Fibroblast of mammary gland (primary cell): ENCODE data around the gene HOXB4.
"Not testable (repeated sequence)": the region's sequence is repeated elsewhere in the genome, so short reads cannot be mapped to it uniquely, and the experiment has no call there.

Experiments
- DNase-seq: peaks from one replicate; pipeline ENCODE4 v3.0.0-alpha.2; 2010; ENCODE audit warnings: low read depth
- H3K4me3 ChIP-seq: 2 replicates; pipeline ENCODE4 v1.5.1; 2011; ENCODE audit warnings: low read depth, mild to moderate bottlenecking, low read length, moderate library complexity; ENCODE audit not compliant: control insufficient read depth
- CTCF ChIP-seq: conservative IDR thresholded peaks from 2 replicates; pipeline ENCODE4 v1.5.1; 2011; ENCODE audit warnings: low read depth, low read length, inconsistent platforms; ENCODE audit not compliant: control insufficient read depth, insufficient read depth

HOXB4 gene

GRCh38 chr17:48541577-48542113, 36.5 kb downstream of the HOXB4 start:
- peak overlapping the region; percentile 95 for H3K4me3 ChIP-seq
- TF ChIP-seq CTCF, result no peak
- peak; percentile 77 for DNase-seq

GRCh38 chr17:48541036-48541576, 37.0 kb downstream of the HOXB4 start:
- DNase-seq, result no peak
- peak overlapping the region; percentile 95 for H3K4me3 ChIP-seq
- TF ChIP-seq CTCF, result no peak

- H3K4me3 ChIP-seq, result no peak overlapping the region
- TF ChIP-seq CTCF, result no peak
- no peak for DNase-seq
Measured at GRCh38 chr17:48540213-48540612, 37.9 kb downstream of the HOXB4 start.

GRCh38 chr17:48539177-48539576, 39.0 kb downstream of the HOXB4 start:
- DNase-seq, result peak; percentile 94
- TF ChIP-seq CTCF, result no peak
- no peak overlapping the region for H3K4me3 ChIP-seq

- H3K4me3 ChIP-seq, result no peak overlapping the region
- no peak for TF ChIP-seq CTCF
- DNase-seq, result no peak
Measured at GRCh38 chr17:48537316-48537715, 40.8 kb downstream of the HOXB4 start.

- H3K4me3 ChIP-seq, DNase-seq: not testable (repeated sequence)
Measured at GRCh38 chr17:48535793-48536559, 42.2 kb downstream of the HOXB4 start.

GRCh38 chr17:48532261-48532660, 45.9 kb downstream of the HOXB4 start:
- no peak overlapping the region for H3K4me3 ChIP-seq
- no peak for DNase-seq
- TF ChIP-seq CTCF, result no peak
